Activated CD4-positive, alpha-beta T cell treated with anti-CD3 and anti-CD28 coated beads, Interleukin-2, Interleukin-6, amounts not matched to agents 100 ng/mL and 50 ng/mL, durations not matched to agents 16 hours and 8 hours (primary cell): ENCODE measurements around the gene KANSL3.
"Not testable (repeated sequence)": the region's sequence is repeated elsewhere in the genome, so short reads cannot be mapped to it uniquely, and the experiment has no call there.

Experiments
- DNase-seq: peaks from one replicate; pipeline ENCODE4 v3.0.0-alpha.2; 2020

KANSL3 gene

DNA sequence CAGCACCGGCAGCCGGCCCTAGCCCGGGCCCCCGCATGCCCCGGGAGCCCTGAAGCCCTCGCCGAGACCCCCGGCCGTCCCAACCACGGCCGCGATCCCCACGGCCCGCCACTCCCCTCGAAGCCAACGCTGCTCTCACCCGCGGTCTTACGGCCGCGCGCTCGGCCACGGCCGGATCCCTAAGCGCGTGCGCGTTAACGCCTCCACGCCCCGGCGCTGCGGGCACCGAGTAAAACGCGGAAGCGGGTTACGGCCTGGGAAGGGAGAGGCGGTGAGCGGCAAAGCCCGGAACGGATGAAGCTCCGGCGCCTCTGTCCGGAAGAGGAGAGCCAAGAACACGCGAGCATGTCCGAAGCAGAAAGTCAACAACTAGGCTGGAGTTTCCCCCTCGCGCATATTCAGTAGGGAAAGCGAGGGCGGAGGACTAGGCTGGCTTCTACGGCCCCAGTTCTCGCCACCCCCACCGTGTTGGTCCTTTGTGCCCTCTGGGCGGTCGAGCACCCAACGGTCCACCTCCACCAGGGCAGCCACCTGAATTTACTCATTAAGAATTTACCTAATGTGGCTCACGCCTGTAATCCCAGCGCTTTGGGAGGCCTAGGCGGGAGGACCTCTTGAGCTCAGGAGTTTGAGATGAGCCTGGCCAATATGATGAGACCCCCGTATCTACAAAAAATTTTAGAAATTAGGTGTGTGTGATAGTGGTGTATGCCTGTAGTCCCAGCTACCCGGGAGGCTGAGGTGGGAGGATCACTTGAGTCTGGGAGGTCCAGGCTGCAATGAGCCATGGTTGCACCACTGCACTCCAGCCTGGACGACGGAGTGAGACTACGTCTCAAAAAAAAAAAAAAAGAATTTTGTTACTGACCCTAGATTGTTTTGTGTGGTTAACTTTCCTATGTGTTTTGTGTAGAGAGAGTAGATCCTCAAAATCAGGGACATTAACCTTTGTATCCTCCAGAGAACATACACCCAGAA is at the start of gene KANSL3:
TSS of gene KANSL3 (minus strand) at position 169 of the 978 bp plus-strand sequence. CDS start 1,177 bp downstream, outside the sequence.
- DNase-seq = peak; percentile 94

DNA sequence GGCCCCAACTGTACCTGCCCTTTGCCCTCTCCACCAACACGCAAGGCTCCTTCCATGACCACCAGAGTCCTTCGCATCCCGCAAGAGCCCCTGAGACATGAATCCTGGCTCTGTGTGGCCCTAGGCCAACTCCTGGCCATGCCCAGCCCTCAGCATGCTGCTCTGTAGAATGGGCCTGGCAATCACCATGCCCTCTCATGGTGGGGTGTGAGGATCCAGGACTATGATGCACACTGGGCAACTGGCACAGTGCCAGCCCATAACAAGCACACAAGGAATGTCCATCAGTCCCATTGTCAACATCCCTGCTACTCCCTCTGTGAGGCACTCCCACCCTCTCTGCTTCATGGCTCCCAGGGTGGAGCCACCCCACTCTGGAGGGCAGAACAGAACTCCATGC is 49.2 kb upstream of the KANSL3 start:
- DNase-seq = no peak

DNA sequence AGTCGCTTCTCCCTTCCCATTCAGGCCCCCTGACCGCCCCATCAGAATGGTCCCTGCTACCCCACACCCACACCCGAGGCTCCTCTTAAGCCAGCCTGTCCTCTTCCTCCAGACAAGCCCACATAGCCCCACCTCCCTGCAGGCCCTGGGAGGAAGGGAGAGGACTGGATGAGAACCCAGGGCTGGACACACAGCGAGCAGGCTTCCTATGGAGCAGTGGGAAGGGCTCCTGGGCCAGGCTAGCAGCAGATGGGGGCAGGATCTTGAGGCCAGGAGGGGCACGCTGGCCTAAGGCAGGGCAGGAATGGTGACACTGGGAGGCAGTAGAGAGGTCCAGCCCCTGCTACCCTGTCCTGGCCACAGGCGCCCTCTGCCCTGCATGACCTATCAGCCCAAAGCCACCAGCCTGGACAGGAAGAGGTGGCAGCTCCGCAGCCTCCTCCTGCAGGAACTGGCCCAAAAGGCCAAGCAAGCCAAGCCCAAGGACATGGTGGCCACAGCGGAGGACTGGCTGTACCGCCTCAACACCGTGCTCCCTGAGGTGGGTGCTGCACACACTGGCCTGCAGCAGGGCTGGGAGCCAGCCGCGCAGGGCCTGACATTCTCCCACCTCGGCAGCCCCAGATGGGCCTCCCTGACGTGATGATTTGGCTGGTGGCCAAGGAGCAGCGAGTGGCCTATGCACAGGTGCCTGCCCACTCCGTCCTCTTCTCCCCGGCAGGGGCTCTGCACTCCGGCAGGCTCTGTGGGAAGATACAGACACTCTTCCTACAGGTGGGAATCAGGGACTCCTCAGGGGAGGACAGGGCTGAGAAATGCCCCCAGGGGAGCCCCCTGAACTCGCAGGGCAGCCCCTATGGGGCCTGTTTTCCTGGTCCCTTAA is 47.7 kb upstream of the KANSL3 start:
- no peak for DNase-seq

DNA sequence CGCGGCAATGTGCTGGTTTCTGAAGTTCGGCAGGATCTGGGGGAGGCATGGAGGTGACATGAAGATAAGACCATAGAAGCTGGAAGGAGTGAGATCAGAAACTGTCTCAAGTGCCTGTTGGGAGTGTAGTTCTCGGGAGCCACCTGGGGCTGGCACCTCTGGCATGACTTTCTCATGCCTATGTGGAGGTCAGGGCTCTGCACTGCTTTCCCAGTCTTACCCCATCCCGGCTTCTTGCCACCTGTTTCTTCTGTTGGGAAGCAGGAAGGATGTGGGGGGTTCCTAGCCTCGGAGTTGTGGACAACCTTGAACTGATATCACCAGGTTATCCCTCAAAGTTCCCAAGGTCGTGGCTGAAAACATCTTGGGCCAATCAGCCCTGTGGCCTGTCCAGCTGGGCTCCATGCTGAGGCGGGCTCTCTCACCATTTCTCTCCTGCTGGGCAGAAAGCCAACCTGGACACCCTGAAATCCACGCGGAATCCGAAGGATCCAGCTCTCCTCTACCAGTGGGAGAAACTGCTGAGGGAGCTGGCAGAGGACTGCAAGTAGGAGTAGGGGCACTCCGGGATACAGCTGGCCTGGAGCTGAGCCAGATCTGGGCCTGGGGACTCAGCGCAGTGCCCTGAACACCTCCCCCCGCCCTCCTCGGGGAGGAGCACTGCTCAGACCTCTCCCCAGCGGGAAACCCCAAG is 46.9 kb upstream of the KANSL3 start:
- no peak for DNase-seq

DNA sequence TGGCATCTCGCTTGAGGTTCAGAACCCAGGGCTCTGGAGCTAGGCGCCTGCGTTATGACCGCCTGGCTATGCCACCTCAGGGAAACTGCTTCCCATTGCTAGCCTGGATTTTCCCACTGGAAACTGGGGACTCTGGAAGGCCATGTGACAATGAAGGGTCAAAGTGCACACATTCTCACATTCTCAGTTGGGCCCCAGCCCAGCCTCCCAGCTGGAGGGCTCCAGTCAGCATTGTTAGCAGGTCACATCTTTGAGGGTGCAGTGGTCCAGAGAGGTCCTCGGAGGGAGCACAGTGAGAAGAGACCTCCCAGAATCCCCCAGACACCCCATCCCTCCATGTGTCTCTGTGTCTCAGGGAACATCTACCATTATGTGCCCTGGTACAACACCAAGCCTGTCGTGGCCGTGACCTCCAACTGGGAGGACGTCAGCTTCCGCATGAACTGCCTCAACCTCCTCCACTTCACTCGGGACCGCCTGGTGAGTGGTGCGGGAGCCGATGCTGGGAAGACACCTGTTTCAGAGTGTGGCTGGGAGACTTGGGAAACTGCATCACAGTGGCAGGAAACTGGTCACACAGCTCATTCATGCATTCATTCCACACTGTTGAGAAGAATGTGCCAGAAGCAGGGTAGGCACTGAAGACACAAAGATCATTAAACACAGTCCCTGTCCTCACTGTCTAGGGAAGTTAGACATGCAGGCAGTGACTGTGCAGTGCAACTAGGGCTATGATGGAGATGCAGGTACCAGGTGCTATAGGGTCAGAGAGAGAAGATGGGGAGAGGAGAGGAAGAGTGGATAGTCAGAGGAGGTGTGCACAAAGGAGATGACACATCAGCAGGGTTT is 46.1 kb upstream of the KANSL3 start:
- DNase-seq = no peak

DNA sequence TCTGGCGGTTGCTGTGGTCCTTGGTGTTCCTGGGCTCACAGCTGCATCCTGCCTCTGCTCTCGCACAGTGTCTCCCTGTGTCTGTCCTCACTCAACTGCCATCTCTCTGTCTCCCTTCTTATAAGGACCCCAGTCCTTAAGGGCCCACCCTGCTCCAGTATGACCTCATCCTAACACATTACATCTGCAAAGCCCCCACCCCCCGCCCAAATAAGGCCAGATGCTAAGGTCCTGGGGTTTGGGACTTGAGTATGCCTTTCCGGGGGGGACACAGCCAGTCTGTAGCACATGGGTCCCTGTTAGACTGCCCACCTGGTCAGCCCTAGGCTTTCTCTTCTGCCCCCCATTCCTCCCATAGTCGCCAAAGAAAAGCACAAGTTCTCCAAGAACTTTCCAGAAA is 45.2 kb upstream of the KANSL3 start:
- DNase-seq = no peak

DNA sequence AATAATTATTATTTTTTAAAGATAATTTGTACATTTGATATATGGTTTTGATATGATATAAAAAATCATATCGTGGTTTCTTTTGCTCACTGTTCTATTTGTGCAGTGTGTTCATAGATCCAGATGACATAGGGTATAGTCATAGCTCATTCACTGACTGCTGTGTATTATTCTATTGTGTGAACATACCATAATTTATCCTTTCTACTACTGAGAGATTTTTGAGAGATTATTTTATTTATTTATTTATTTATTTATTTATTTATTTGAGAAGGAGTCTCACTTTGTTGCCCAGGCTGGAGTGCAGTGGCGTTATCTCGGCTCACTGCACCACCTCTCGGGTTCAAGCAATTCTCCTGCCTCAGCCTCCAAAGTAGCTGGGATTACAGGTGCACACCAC is 43.4 kb upstream of the KANSL3 start:
- DNase-seq = no peak

DNA sequence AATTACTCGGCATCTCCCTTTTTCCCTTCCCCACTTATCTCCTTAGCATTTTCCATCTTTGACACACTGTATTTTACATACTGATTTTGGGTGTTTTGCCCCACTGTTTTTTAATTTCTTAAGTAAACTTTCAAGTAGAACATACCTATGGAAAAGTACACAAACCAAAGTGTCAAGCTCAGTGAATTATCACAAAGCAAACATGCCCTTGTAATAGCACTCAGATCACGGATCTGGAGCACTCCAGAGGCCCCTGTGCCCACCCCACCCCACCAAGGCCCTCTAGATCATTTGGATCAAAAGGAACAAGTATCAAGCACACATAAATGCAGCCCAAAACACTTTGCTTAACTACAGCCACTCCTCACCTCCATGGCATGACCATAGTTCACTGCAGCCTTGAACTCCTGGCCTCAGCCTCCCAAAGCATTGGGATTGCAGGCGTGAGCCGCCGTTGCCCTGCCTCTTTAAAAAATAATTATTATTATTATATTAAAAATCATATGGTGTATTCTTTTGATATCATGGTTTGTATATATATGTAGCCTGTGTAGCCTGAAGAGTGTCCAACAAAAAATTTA is 42.5 kb upstream of the KANSL3 start:
- DNase-seq = no peak

DNA sequence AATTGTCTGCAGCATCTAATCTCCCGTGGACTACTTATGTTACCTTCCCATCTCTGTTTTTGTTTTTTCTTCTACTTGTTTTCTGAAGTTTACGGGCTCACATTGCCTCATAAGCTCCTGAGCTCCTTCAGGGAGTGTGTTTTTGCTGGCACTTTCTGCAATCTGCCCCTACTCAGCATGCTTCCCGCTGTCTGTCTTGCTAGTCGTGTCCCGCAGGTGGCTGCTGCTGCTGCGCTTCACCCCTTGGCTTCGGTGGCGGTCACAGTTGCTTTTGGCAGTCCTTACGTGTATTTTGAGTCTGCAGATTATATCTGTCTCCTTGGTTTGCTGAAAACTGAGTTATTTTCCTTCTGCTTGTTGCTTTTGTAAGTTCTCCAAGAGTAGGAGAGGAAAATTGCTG is 41.7 kb upstream of the KANSL3 start:
- DNase-seq = no peak

DNA sequence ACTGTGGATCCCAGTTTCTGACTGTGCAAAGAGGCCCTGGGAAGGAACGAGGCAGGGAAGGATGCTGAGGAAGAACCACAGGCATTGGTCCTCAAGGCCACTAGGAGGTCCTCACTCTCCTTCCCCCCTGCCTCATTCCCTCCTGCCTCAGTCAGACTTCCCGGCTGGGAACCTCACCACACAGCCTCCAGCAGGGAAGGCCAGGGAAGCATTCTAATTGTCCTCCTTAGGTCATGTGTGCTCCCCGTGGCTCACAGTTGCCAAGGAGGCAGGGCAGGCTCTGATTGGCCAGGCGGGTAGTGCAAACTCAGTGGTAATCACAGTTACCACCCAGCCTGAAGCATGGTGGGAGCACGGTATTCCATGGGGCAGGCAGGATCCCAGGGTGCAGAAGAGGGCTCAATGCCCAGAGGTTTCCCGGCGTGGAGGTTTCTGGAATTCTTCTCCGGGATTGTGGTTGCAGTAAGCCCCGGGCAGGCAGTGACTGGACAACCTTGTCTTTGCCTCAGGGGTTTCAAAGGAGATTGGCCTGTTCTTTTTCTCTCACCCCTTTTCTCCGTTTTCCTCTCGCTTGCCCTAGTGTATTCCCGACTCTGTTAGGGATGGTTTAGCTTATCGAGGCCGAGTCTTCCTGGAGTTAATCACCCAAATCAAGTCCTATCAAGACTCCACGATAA is 31.6 kb upstream of the KANSL3 start:
- no peak for DNase-seq

DNA sequence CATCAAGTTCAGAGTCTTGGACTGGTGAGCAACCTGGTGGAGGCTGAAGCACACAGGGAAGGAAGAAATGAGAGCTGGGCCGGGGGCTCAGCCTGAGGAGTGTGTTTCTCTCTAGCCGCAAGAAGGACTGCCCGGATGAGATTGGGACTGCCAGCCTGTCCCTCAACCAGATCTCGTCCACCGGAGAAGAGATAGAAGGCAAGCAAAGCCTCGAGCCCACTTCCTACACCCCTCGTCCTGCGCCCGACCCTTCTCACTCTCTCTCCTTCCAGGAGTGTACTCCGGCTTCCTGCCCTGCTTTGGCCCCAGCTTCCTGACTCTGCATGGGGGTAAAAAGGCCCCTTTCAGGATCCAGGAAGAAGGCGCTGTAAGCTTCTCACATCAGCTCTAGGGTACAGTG is 30.7 kb upstream of the KANSL3 start:
- no peak for DNase-seq

DNA sequence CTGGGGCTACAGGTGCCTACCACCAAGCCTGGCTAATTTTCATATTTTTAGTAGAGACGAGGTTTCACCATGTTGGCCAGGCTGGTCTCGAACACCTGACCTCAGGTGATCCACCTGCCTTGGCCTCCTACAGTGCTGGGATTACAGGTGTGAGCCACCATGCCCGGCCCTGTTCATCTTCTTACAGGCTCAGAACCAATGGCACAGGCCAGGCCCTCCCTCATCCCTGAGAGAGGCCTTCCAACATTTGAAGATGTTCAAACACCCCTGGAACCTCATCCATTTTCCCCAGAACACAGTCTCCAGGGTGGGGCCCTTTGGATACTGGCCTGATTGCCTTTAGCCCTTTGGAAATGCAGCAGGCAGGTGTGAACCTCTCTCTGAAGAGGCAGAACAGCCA is 27.6 kb upstream of the KANSL3 start:
- DNase-seq = not testable (repeated sequence)

DNA sequence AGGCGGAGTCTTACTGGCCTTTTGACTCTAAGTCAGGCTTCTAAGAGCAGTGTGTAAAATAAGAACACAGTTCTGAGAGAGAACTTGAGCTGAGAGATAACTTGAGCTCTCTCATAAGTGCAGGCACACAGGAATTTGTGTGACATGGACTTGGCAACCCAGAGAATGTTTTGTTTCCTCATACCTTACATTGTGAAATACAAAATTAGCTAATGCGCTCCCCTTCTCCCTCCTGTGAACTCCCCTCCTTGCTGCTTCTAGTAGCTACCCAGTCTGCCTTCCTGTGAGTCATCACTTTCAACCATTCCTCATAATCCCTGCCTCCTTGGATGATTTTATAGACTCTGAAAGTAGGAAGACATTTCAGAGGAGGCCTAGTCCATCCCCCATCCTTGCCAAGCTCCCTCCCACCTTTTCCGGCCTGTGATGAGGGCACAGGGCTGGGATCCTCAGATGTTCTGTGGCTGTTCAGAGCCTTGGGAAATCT is 27.0 kb upstream of the KANSL3 start:
- DNase-seq = no peak

DNA sequence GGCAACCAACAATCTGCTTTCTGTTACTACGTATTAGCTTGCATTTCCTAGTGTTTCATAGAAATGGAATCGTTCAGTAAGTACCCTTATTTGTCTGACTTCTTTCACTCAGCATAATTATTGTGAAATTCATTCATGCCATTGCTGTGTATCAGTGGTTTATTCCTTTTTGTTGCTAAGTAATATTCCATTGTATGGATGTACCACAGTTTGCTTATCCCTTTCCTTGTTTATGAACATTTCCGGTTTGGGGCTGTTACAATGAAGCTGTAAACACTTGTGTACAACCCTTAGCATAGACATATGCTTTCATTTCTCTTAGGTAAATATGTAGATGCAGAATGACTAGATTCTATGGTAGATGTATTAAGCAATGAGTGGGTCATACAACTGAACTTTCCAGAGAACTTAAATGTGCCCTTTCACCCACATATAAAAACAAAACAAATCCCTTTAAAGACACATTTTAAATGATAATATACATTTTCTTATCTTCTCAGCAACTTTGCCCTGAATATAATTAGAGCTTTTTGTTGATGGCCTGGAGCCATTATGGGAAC is 26.3 kb upstream of the KANSL3 start:
- DNase-seq = no peak

DNA sequence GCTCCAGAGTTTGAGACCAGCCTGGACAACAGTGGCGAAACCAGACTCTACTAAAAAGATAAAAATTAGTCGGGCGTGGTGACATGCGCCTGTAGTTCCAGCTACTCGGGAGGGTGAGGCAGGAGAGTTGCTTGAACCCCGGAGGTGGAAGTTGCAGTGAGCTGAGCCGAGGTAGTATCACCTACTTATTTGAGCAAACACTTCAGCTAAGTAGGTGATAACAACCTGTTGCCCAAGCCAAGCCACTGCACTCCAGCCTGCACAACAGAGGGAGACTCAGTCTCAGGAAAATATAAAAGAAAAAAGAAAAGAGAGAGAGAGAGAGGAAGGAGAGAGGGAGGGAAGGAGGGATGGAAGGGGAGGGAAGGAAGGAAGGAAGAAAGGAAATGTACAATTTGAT is 25.7 kb upstream of the KANSL3 start:
- no peak for DNase-seq

DNA sequence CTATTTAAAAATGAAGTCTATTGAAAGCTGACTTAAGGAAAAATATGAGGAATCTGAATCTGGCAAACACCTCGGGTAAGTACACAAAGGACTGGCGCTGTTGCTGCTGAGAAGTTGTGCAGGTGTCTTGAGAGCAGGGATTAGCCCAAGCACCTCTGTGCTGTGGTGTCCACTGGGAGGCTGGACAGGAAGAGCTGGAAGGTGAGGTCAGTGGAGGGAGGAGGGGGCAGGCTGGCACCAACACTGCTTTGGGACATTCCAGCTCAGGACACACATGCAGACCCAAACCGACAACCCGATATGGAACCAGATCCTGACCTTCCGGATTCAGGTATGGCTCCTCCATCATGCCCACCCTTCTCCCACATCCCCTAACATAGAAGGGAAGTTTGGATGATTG is 25.1 kb upstream of the KANSL3 start:
- DNase-seq = no peak

DNA sequence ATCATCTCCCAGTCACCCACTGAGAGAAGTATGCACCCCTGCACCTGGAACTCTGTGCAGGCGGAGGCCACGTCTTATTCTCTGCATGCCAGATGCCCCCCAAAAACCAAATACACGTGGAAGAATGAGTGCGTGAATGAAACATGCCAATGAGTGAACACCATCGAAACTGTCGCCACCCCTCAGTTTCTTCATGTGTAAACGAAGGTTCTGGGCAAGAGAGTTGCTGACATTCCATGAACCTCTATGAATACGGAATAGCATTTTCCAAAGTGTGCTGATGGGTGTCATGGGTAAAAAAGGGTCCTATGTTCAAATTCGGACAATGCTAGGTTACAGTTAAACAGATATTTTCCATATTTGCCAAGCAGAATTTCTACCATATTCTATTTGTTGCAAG is 24.2 kb upstream of the KANSL3 start:
- DNase-seq = no peak

DNA sequence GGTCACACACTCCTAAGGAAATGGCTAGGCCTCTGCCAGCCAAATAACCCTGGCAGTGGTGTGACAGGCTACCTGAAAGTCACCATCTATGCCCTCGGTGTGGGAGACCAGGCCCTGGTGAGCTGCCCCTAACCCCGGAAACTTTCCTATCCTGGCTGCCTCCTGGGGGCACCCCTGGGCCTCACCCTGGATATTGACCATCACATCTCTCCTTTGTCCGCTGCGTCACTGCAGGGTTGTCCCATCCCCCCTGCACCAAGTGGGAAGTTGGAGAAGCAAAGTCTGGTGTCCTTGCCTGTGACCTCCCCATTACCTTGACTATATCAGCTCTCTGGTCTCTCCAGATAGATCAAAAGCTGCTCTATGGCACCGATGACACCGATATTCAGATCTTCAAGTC is 23.2 kb upstream of the KANSL3 start:
- no peak for DNase-seq

DNA sequence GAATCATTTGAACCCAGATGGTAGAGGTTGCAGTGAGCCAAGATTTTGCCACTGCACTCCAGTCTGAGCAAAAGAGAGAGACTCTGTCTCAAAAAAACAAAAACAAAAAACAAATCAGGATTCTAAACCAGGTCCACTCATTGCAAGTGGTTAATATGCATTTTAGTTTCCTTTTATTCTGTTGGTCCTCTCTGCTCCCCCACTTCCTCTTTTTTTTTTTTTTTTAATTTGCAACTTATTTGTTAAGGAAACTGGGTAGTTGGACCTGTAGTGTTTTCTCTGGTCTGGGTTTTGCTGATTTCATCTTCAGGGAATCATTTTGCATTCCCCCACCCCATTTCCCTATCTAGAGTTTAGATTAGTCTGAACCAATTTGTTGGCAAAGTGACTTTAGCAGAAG is 18.4 kb upstream of the KANSL3 start:
- no peak for DNase-seq

DNA sequence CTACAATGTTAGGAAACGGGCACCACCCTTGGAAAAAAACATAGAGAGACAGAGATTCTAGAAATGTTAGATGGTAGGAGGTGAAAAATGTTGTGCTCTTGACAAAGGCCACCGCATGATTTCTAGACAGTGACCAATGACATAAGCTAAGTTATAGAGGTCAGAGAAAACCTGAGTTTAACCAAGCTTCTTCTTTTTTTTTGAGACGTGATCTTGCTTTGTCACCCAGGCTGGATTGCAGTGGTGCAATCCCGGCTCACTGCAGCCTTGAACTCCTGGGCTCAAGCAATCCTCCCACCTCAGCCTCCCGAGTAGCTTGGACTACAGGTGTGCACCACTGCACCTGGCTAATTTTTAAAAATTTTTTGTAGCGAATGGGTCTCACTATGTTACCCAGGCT is 17.4 kb upstream of the KANSL3 start:
- DNase-seq = no peak

DNA sequence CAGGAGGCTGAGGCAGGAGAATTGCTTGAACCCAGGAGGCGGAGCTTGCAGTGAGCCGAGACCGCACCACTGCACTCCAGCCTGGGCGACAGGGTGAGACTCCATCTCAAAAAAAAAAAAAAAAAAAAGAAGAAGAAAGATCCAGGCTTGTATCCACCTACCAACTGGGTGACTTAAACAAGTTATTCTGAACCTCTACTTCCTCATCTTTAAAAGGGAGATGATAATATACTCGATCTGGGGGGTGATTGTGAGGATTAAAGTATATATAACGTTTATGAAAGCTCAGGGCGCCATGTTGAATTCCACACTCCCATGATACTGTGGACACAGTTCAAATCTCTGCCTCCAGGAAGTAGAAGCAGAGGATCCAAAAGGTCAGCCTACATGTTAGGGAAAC is 16.7 kb upstream of the KANSL3 start:
- DNase-seq = not testable (repeated sequence)
